HepG2 (cell line): ENCODE data around the gene HSPB6. TPM values are rescaled to one million over a fixed set of nuclear protein-coding genes. Genes with fewer than 3 reads are reported as not detected.
A peak's percentile ranks its signal among the peaks of the same experiment; 100 is the strongest.

ENCODE experiments used
- ATF3 ChIP-seq: sonication (generic); formaldehyde crosslinking; IDR thresholded peaks from 2 replicates; pipeline ENCODE4 v1.4.0; 2020; ENCODE audit warnings: missing genetic modification reagents
- CREB1 ChIP-seq, 2 experiments: fragments of 450-650 bp in 1 of 2; IDR thresholded peaks; 2 replicates each; pipeline ENCODE4 v1.6.1; 2016 to 2017; ENCODE audit warnings: control low read depth in 1 of 2, mild to moderate bottlenecking in 1 of 2, missing compliant biosample characterization in 1 of 2, missing genetic modification characterization in 1 of 2
- ESRRA ChIP-seq: sonication (generic); formaldehyde crosslinking; IDR thresholded peaks from 2 replicates; pipeline ENCODE4 v1.5.1; 2020; ENCODE audit warnings: mild to moderate bottlenecking, low read depth, missing genetic modification reagents
- FOSL2 ChIP-seq: sonication (generic); formaldehyde crosslinking; IDR thresholded peaks from 2 replicates; pipeline ENCODE4 v1.4.0; 2020; ENCODE audit warnings: missing genetic modification reagents
- HDAC1 ChIP-seq: sonication (generic); formaldehyde crosslinking; IDR thresholded peaks from 2 replicates; pipeline ENCODE4 v1.5.1; 2020; ENCODE audit warnings: mild to moderate bottlenecking, missing genetic modification reagents
- HNF4A ChIP-seq: sonication (generic); formaldehyde crosslinking; IDR thresholded peaks from 2 replicates; pipeline ENCODE4 v1.4.0; 2020; ENCODE audit warnings: missing genetic modification reagents
- HNF4G ChIP-seq, 2 experiments: sonication (generic) in 1 of 2; formaldehyde crosslinking in 1 of 2; IDR thresholded peaks; 2 replicates each; pipeline versions ENCODE4 v1.4.0 to v1.6.1; 2011 to 2020; ENCODE audit warnings: borderline replicate concordance in 2 of 2, low read depth in 2 of 2, mild to moderate bottlenecking in 2 of 2, low read length in 1 of 2, missing genetic modification reagents in 1 of 2, moderate library complexity in 1 of 2
- JUN ChIP-seq: sonication (generic); formaldehyde crosslinking; IDR thresholded peaks from 2 replicates; pipeline ENCODE4 v1.4.0; 2020; ENCODE audit warnings: mild to moderate bottlenecking, missing genetic modification reagents
- NR2C2 ChIP-seq: sonication (generic); formaldehyde crosslinking; IDR thresholded peaks from 2 replicates; pipeline ENCODE4 v1.4.0; 2020; ENCODE audit warnings: missing genetic modification reagents, mild to moderate bottlenecking, moderate library complexity, borderline replicate concordance
- NR2F6 ChIP-seq, 2 experiments: IDR thresholded peaks; 2 replicates each; pipeline ENCODE4 v1.6.1; 2016; ENCODE audit warnings: antibody characterized with exemption in 1 of 2, mild to moderate bottlenecking in 1 of 2
- PAXIP1 ChIP-seq: sonication (generic); formaldehyde crosslinking; conservative IDR thresholded peaks from 2 replicates; pipeline ENCODE4 v1.4.0; 2020; ENCODE audit warnings: mild to moderate bottlenecking, missing genetic modification reagents, moderate library complexity
- RARA ChIP-seq: IDR thresholded peaks from 2 replicates; pipeline ENCODE4 v1.6.1; 2016; ENCODE audit warnings: missing genetic modification reagents, missing compliant biosample characterization
- RXRB ChIP-seq: IDR thresholded peaks from 2 replicates; pipeline ENCODE4 v1.6.1; 2016; ENCODE audit warnings: borderline replicate concordance, missing genetic modification reagents, missing compliant biosample characterization
- THAP11 ChIP-seq: IDR thresholded peaks from 2 replicates; pipeline ENCODE4 v1.6.1; 2016; ENCODE audit warnings: missing biosample characterization, missing genetic modification reagents
- ZBTB20 ChIP-seq: sonication (generic); formaldehyde crosslinking; IDR thresholded peaks from 2 replicates; pipeline ENCODE4 v1.8.1; 2023; ENCODE audit warnings: missing genetic modification reagents, low read depth, mild to moderate bottlenecking, borderline replicate concordance
- ZBTB38 ChIP-seq: sonication (generic); formaldehyde crosslinking; IDR thresholded peaks from 2 replicates; pipeline ENCODE4 v1.5.1; 2020; ENCODE audit warnings: mild to moderate bottlenecking, missing genetic modification reagents
- ZNF558 ChIP-seq: sonication (generic); formaldehyde crosslinking; IDR thresholded peaks from 2 replicates; pipeline ENCODE4 v1.9.0; 2022; ENCODE audit warnings: mild to moderate bottlenecking, missing genetic modification reagents, borderline replicate concordance
- ZNF687 ChIP-seq: sonication (generic); formaldehyde crosslinking; IDR thresholded peaks from 2 replicates; pipeline ENCODE4 v1.5.1; 2020; ENCODE audit warnings: mild to moderate bottlenecking, missing genetic modification reagents, moderate library complexity
- ZNF703 ChIP-seq: sonication (generic); formaldehyde crosslinking; IDR thresholded peaks from 2 replicates; pipeline ENCODE4 v1.5.1; 2020; ENCODE audit warnings: missing genetic modification reagents, mild to moderate bottlenecking, moderate library complexity, borderline replicate concordance
- polyA plus RNA-seq, 8 experiments: library from polyadenylated mRNA; depleted of rRNA in 3 of 8; stranded (reverse) in 7 of 8; unstranded in 1 of 8; fragments of >200 nt; fragmentation: Illumina TruSeq in 4 of 8; extraction: Trizol in 4 of 8; gene quantifications; 2 replicates each; pipeline versions ENCODE4 v1.2.1 to v1.2.3, GENCODE V29; 2011 to 2016; ENCODE audit warnings: low read depth in 4 of 8, missing spikeins in 1 of 8, mixed read lengths in 1 of 8; ENCODE audit not compliant: insufficient read depth in 1 of 8
- total RNA-seq, 5 experiments: library from RNA; depleted of rRNA; stranded (reverse); fragments of >200 nt; fragmentation: Illumina TruSeq; extraction: Trizol; gene quantifications; 2 replicates each; pipeline ENCODE4 v1.2.3, GENCODE V29; 2016; ENCODE audit warnings: low read depth in 1 of 5

Gene HSPB6
- total and polyA plus RNA-seq, 2 of the 13 experiments (the other 11 are each of a cell fraction or from before 2014, with no cell fraction given), result 0.18 TPM; not detected in 1

- TF ChIP-seq ZNF558 (CRISPR knock-in tag), result no peak
- TF ChIP-seq ZBTB38 (CRISPR knock-in tag), result peak; percentile 41; the same call in 1 of the 2 replicates
- TF ChIP-seq HNF4G (IDR thresholded peaks at IDR 0.05; ENCODE audit: borderline replicate concordance, low read depth, low read length), result peak; percentile 63; the same call in 1 of the 2 replicates
- TF ChIP-seq HNF4G (CRISPR knock-in tag; IDR thresholded peaks at IDR 0.05; ENCODE audit: borderline replicate concordance, low read depth), result peak; percentile 66; the same call in 1 of the 2 replicates
- TF ChIP-seq NR2C2, result peak; percentile 90
- peak; percentile 80; the same call in 1 of the 2 replicates for TF ChIP-seq ESRRA (CRISPR knock-in tag)
- TF ChIP-seq RXRB (CRISPR knock-in tag), result peak; percentile 45; the same call in 1 of the 2 replicates
- TF ChIP-seq NR2F6 (IDR thresholded peaks at IDR 0.05), result peak; percentile 79
- peak; percentile 83 for TF ChIP-seq NR2F6 (CRISPR knock-in tag; IDR thresholded peaks at IDR 0.05)
- TF ChIP-seq FOSL2, result peak; percentile 88
- TF ChIP-seq ZBTB20, result no peak
- TF ChIP-seq CREB1 (IDR thresholded peaks at IDR 0.05), result peak; percentile 78
- TF ChIP-seq CREB1 (CRISPR knock-in tag; IDR thresholded peaks at IDR 0.05), result no peak
- 0 out of 2 replicates have a peak, but pooled peaks have one; percentile 36 for TF ChIP-seq HDAC1
- peak; percentile 50 for TF ChIP-seq HNF4A (CRISPR knock-in tag)
- no peak for TF ChIP-seq ZNF703 (CRISPR knock-in tag)
- TF ChIP-seq ZNF687 (CRISPR knock-in tag), result peak; percentile 49
- TF ChIP-seq ATF3 (CRISPR knock-in tag), result peak; percentile 47; the same call in 1 of the 2 replicates
- peak; percentile 76 for TF ChIP-seq RARA
- TF ChIP-seq PAXIP1 (CRISPR knock-in tag), result peak; percentile 38; the same call in 1 of the 2 replicates
- TF ChIP-seq THAP11 (CRISPR knock-in tag), result peak; percentile 61; the same call in 1 of the 2 replicates
- TF ChIP-seq JUN (CRISPR knock-in tag), result 0 out of 2 replicates have a peak, but pooled peaks have one; percentile 27
Measured at GRCh38 chr19:35783469-35784434, 26.9 kb upstream of the HSPB6 start (continued).
